Neural cell (in vitro differentiated cells): ENCODE measurements around the gene AKAP8L. TPM values are rescaled to one million over a fixed set of nuclear protein-coding genes. Genes with fewer than 3 reads are reported as not detected.

Source experiments
- H2AFZ ChIP-seq: fragments of 200-600, 300-800 bp; sonication (generic), shearing (Covaris generic); 2 replicates; pipeline ENCODE4 v1.6.0; 2014; ENCODE audit warnings: low read depth, mild to moderate bottlenecking, antibody characterized with exemption, low read length, moderate library complexity
- H3F3A ChIP-seq: fragments of 200-600 bp; shearing (Covaris generic); 2 replicates; pipeline ENCODE4 v1.6.1; 2016; ENCODE audit warnings: mild to moderate bottlenecking, moderate library complexity, mixed read lengths, antibody characterized with exemption, low read length; ENCODE audit not compliant: insufficient read depth, poor library complexity, severe bottlenecking
- H3K27ac ChIP-seq: fragments of 200-600, 300-800 bp; sonication (generic), shearing (Covaris generic); 2 replicates; pipeline ENCODE4 v1.5.1; 2014; ENCODE audit warnings: mild to moderate bottlenecking, low read length, moderate library complexity
- H3K27me3 ChIP-seq: fragments of 300-800, 200-600 bp; sonication (generic), shearing (Covaris generic); 2 replicates; pipeline ENCODE4 v1.6.0; 2014; ENCODE audit warnings: mild to moderate bottlenecking, low read depth, low read length, moderate library complexity; ENCODE audit not compliant: insufficient read depth
- H3K36me3 ChIP-seq: fragments of 300-800, 200-600 bp; sonication (generic), shearing (Covaris generic); 2 replicates; pipeline ENCODE4 v1.5.1; 2014; ENCODE audit warnings: mild to moderate bottlenecking, antibody characterized with exemption, low read length, moderate library complexity; ENCODE audit not compliant: insufficient read depth
- H3K4me2 ChIP-seq: fragments of 300-800, 200-600 bp; sonication (generic), shearing (Covaris generic); 2 replicates; pipeline ENCODE4 v1.6.0; 2014; ENCODE audit warnings: mild to moderate bottlenecking, low read length
- H3K4me3 ChIP-seq: fragments of 300-800, 200-600 bp; sonication (generic), shearing (Covaris generic); 2 replicates; pipeline ENCODE4 v1.5.1; 2014; ENCODE audit warnings: mild to moderate bottlenecking, low read length, moderate library complexity
- H3K79me2 ChIP-seq: fragments of 200-600 bp; shearing (Covaris generic); replicated peaks from 2 replicates; pipeline ENCODE4 v1.6.0; 2014; ENCODE audit warnings: mild to moderate bottlenecking, low read length, moderate library complexity; ENCODE audit not compliant: insufficient read depth
- H3K9ac ChIP-seq: fragments of 300-800, 200-600 bp; sonication (generic), shearing (Covaris generic); 2 replicates; pipeline ENCODE4 v1.6.1; 2016; ENCODE audit warnings: mild to moderate bottlenecking, low read length, mixed read lengths
- H3K9me2 ChIP-seq: fragments of 200-600 bp; shearing (Covaris generic); 2 replicates; pipeline ENCODE4 v1.6.1; 2016; ENCODE audit warnings: mild to moderate bottlenecking, low read length, mixed read lengths; ENCODE audit not compliant: insufficient read depth
- H3K9me3 ChIP-seq: fragments of 200-600, 300-800 bp; sonication (generic), shearing (Covaris generic); 2 replicates; pipeline ENCODE4 v1.6.1; 2016; ENCODE audit warnings: mild to moderate bottlenecking, mixed run types, low read length, moderate library complexity, mixed read lengths
- H4K20me1 ChIP-seq: fragments of 200-600 bp; shearing (Covaris generic); 2 replicates; pipeline ENCODE4 v1.6.1; 2016; ENCODE audit warnings: mild to moderate bottlenecking, mixed run types; ENCODE audit not compliant: insufficient read depth
- EP300 ChIP-seq: fragments of 450-650 bp; conservative IDR thresholded peaks from 2 replicates; pipeline ENCODE4 v1.6.1; 2014; ENCODE audit warnings: antibody characterized with exemption, mild to moderate bottlenecking, moderate library complexity; ENCODE audit not compliant: poor library complexity, severe bottlenecking
- EZH2 ChIP-seq: fragments of 200-600, 300-800 bp; shearing (Covaris generic), sonication (generic); IDR thresholded peaks from 2 replicates; pipeline ENCODE4 v1.6.1; 2014; ENCODE audit warnings: antibody characterized with exemption, low read length, borderline replicate concordance, mild to moderate bottlenecking; ENCODE audit not compliant: insufficient read depth, poor library complexity, severe bottlenecking
- MXI1 ChIP-seq: fragments of 450-650 bp; conservative IDR thresholded peaks from 2 replicates; pipeline ENCODE4 v1.6.1; 2014; ENCODE audit warnings: antibody characterized with exemption, mild to moderate bottlenecking; ENCODE audit not compliant: poor library complexity, severe bottlenecking
- POLR2AphosphoS5 ChIP-seq: IDR thresholded peaks from 2 replicates; pipeline ENCODE4 v1.6.1; 2012
- RAD21 ChIP-seq: fragments of 450-650 bp; conservative IDR thresholded peaks from 2 replicates; pipeline ENCODE4 v1.6.1; 2014; ENCODE audit warnings: antibody characterized with exemption, mild to moderate bottlenecking, moderate library complexity
- REST ChIP-seq: IDR thresholded peaks from 2 replicates; pipeline ENCODE4 v1.6.1; 2012; ENCODE audit warnings: borderline replicate concordance
- SMC3 ChIP-seq: fragments of 450-650 bp; conservative IDR thresholded peaks from 2 replicates; pipeline ENCODE4 v1.6.1; 2014; ENCODE audit warnings: antibody characterized with exemption, mild to moderate bottlenecking, moderate library complexity; ENCODE audit not compliant: poor library complexity
- TAF1 ChIP-seq: IDR thresholded peaks from 2 replicates; pipeline ENCODE4 v1.6.1; 2012; ENCODE audit warnings: low read depth
- polyA plus RNA-seq: library from polyadenylated mRNA; depleted of rRNA; stranded (reverse); fragments of >200 nt; gene quantifications from 2 replicates; pipeline ENCODE4 v1.2.3, GENCODE V29; 2014
- TF ChIP-seq, protein P1 (sequence below): fragments of 450-650 bp; IDR thresholded peaks from 2 replicates; pipeline ENCODE4 v1.5.1; 2014; ENCODE audit warnings: antibody characterized with exemption, mild to moderate bottlenecking, moderate library complexity; ENCODE audit not compliant: poor library complexity, severe bottlenecking

Gene AKAP8L
- polyA plus RNA-seq, 1 donor from 2014 or later, result 281 TPM

- Histone ChIP-seq H3F3A (no peaks in the 10 kb centered on the region), H3K4me2 (no peak overlapping the region), H3K4me3 (no peak overlapping the region), H3K79me2 (peaks cover 28% of the 10 kb centered on the region), H3K27me3 (no peaks in the 10 kb centered on the region), H3K36me3 (peaks cover 3% of the 10 kb centered on the region), H3K9ac (no peak overlapping the region), H2AFZ (no peak overlapping the region), H3K9me2 (no peaks in the 10 kb centered on the region), H4K20me1 (peaks cover 5% of the 10 kb centered on the region), H3K9me3 (no peaks in the 10 kb centered on the region), H3K27ac (no peak overlapping the region)
- TF ChIP-seq POLR2AphosphoS5, result no peak
- TF ChIP-seq MXI1, result no peak
- no peak for TF ChIP-seq EP300
- no peak for TF ChIP-seq REST
- TF ChIP-seq EZH2, result no peak
- no peak for TF ChIP-seq SMC3
- TF ChIP-seq, protein P1, sequence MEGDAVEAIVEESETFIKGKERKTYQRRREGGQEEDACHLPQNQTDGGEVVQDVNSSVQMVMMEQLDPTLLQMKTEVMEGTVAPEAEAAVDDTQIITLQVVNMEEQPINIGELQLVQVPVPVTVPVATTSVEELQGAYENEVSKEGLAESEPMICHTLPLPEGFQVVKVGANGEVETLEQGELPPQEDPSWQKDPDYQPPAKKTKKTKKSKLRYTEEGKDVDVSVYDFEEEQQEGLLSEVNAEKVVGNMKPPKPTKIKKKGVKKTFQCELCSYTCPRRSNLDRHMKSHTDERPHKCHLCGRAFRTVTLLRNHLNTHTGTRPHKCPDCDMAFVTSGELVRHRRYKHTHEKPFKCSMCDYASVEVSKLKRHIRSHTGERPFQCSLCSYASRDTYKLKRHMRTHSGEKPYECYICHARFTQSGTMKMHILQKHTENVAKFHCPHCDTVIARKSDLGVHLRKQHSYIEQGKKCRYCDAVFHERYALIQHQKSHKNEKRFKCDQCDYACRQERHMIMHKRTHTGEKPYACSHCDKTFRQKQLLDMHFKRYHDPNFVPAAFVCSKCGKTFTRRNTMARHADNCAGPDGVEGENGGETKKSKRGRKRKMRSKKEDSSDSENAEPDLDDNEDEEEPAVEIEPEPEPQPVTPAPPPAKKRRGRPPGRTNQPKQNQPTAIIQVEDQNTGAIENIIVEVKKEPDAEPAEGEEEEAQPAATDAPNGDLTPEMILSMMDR, result no peak
- no peak for TF ChIP-seq RAD21
- TF ChIP-seq TAF1, result no peak
Observed at GRCh38 chr19:15372470-15372869, 46.3 kb downstream of the AKAP8L start.

DNA sequence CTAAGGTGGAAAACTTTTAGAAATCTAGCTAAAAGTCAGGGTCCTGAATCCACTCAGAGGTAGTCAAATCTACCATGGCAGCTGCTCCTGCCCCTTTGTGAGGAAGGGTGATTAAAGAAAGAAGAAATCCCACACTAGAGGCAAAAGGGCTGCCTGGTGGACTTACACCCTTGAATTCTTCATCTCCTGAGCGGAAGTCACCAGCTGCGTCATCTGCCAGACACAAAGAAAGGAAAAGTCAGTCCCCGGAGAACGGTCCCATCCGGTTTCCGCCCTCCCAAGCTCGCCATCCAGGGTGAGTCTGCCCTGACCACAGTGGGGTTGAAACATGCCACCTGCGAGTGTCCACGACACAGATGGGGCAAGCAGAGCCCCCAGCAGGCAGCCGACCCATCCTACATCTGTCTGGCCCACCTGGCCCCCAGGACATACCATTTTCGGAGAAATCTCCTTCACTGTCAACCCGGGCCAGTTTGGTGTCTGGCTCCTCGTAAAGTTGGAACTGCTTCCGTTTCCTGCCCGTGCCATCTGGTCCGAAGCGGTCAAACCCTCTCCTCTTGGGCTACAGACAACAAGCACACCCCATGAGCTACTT is 46.9 kb downstream of the AKAP8L start:
- peaks cover 24% of the 10 kb centered on the region for H3K79me2 ChIP-seq
- no peak for TF ChIP-seq REST
- TF ChIP-seq, protein P1, result no peak
- TF ChIP-seq EP300, result no peak
- no peak for TF ChIP-seq EZH2
- no peak for TF ChIP-seq RAD21
- TF ChIP-seq SMC3, result no peak
- no peak for TF ChIP-seq TAF1
- no peak for TF ChIP-seq MXI1
- no peak for TF ChIP-seq POLR2AphosphoS5

More for the DNA sequence above, 46.9 kb downstream of the AKAP8L start:
- peaks cover 5% of the 10 kb centered on the region for H3K36me3 ChIP-seq
- H3K9me3 ChIP-seq, result no peaks in the 10 kb centered on the region
- no peak overlapping the region for H3K4me3 ChIP-seq
- no peak overlapping the region for H2AFZ ChIP-seq
- H3K4me2 ChIP-seq, result no peak overlapping the region
- no peak overlapping the region for H3K27ac ChIP-seq
- H3K9me2 ChIP-seq, result no peaks in the 10 kb centered on the region
- H3K27me3 ChIP-seq, result no peaks in the 10 kb centered on the region
- H3K9ac ChIP-seq, result no peak overlapping the region
- no peaks in the 10 kb centered on the region for H3F3A ChIP-seq
- peaks cover 5% of the 10 kb centered on the region for H4K20me1 ChIP-seq
